C1 segment of cervical spinal cord (tissue), 14 donors: Measurements from ENCODE around the gene MGST2.
"Not testable (repeated sequence)": the region's sequence is repeated elsewhere in the genome, so short reads cannot be mapped to it uniquely, and the experiment has no call there.

Source experiments
- DNase-seq, 14 donors: peaks; one replicate each; lab custom pipeline; 2025; lab: John Stamatoyannopoulos, UW

Gene MGST2

GRCh38 chr4:139669890-139670289 is 4.3 kb downstream of the MGST2 start:
- DNase-seq: no peak

- DNase-seq: no peak
Observed at GRCh38 chr4:139670775-139671174, 5.2 kb downstream of the MGST2 start.

- DNase-seq: peak in 1 of 14 donors; percentile 33
Observed at GRCh38 chr4:139672215-139672614, 6.6 kb downstream of the MGST2 start.

- DNase-seq: no peak
Observed at GRCh38 chr4:139672732-139673131, 7.1 kb downstream of the MGST2 start.

GRCh38 chr4:139674875-139675550 is 9.4 kb downstream of the MGST2 start:
- DNase-seq: no peak

GRCh38 chr4:139675651-139676050 is 10.0 kb downstream of the MGST2 start:
- DNase-seq: no peak

GRCh38 chr4:139676365-139676764 is 10.7 kb downstream of the MGST2 start:
- no peak for DNase-seq

- DNase-seq: no peak
Observed at GRCh38 chr4:139676913-139677585, 11.4 kb downstream of the MGST2 start.

- DNase-seq: no peak
Observed at GRCh38 chr4:139682309-139682708, 16.7 kb downstream of the MGST2 start.

- DNase-seq: no peak
Observed at GRCh38 chr4:139682741-139683151, 17.1 kb downstream of the MGST2 start.

GRCh38 chr4:139684351-139684750 is 18.7 kb downstream of the MGST2 start:
- no peak for DNase-seq

GRCh38 chr4:139685180-139685579 is 19.6 kb downstream of the MGST2 start:
- DNase-seq: no peak

GRCh38 chr4:139686130-139686529 is 20.5 kb downstream of the MGST2 start:
- DNase-seq: no peak

GRCh38 chr4:139686988-139687387 is 21.4 kb downstream of the MGST2 start:
- no peak for DNase-seq

- no peak for DNase-seq
Observed at GRCh38 chr4:139689093-139689722, 23.6 kb downstream of the MGST2 start.

GRCh38 chr4:139690419-139690818 is 24.8 kb downstream of the MGST2 start:
- no peak for DNase-seq

- peak in 2 of 14 donors; percentile 4 to 9 for DNase-seq
Observed at GRCh38 chr4:139692309-139693012, 26.8 kb downstream of the MGST2 start.

- no peak for DNase-seq
Observed at GRCh38 chr4:139694522-139695107, 29.0 kb downstream of the MGST2 start.

- DNase-seq: no peak
Observed at GRCh38 chr4:139696491-139696890, 30.9 kb downstream of the MGST2 start.

- DNase-seq: not testable (repeated sequence)
Observed at GRCh38 chr4:139698167-139698925, 32.7 kb downstream of the MGST2 start.

- no peak for DNase-seq
Observed at GRCh38 chr4:139700568-139700967, 34.9 kb downstream of the MGST2 start.
